Spinal cord (tissue), 10 donors: ENCODE results near the gene PRRT1. TPM values are rescaled to one million over a fixed set of nuclear protein-coding genes. Genes with fewer than 3 reads are reported as not detected.

Experiments used
- DNase-seq, 6 donors: peaks; one replicate each; pipeline versions ENCODE4 v3.0.0 to v3.0.0-alpha.2; 2013 to 2015; ENCODE audit warnings: low spot score in 6 of 6, low read depth in 4 of 6
- H3K27ac ChIP-seq: one replicate; pipeline ENCODE4 v1.5.1; 2013; ENCODE audit warnings: low read depth, low read length, control low read depth
- H3K27me3 ChIP-seq: one replicate; pipeline ENCODE4 v1.6.1; 2013; ENCODE audit warnings: low read length; ENCODE audit not compliant: control insufficient read depth, insufficient read depth
- H3K36me3 ChIP-seq: one replicate; pipeline ENCODE4 v1.6.1; 2013; ENCODE audit warnings: low read length; ENCODE audit not compliant: control insufficient read depth, insufficient read depth
- H3K4me1 ChIP-seq: one replicate; pipeline ENCODE4 v1.6.1; 2013; ENCODE audit warnings: low read length; ENCODE audit not compliant: control insufficient read depth, insufficient read depth
- H3K4me3 ChIP-seq: one replicate; pipeline ENCODE4 v1.5.1; 2013; ENCODE audit warnings: low read depth, low read length, control low read depth
- H3K9me3 ChIP-seq: one replicate; pipeline ENCODE4 v1.6.1; 2013; ENCODE audit warnings: low read length; ENCODE audit not compliant: control insufficient read depth, insufficient read depth
- WGBS: methylation state at CpG from one replicate; pipeline ENCODE4 v1.1.5; 2013; ENCODE audit warnings: missing lambda C conversion rate; ENCODE audit not compliant: insufficient coverage; 5-methylcytosine and 5-hydroxymethylcytosine counted together
- polyA plus RNA-seq, 2 donors: library from polyadenylated mRNA; unstranded; fragments of 120-200 nt; gene quantifications; one replicate each; pipeline ENCODE4 v1.2.1, GENCODE V29; 2013; ENCODE audit not compliant: insufficient read length in 2 of 2
- total RNA-seq, 2 donors: library from RNA; depleted of rRNA in 1 of 2; stranded (reverse); fragments of 120-200 nt in 1 of 2; fragments of >200 nt in 1 of 2; gene quantifications; one replicate each; pipeline versions ENCODE4 v1.2.3 to v1.2.4, GENCODE V29; 2013 to 2014
- donor health status: healthy.

PRRT1 gene
- total and polyA plus RNA-seq, 4 donors = 0.83 to 17.7 (median 8.2) TPM

DNA sequence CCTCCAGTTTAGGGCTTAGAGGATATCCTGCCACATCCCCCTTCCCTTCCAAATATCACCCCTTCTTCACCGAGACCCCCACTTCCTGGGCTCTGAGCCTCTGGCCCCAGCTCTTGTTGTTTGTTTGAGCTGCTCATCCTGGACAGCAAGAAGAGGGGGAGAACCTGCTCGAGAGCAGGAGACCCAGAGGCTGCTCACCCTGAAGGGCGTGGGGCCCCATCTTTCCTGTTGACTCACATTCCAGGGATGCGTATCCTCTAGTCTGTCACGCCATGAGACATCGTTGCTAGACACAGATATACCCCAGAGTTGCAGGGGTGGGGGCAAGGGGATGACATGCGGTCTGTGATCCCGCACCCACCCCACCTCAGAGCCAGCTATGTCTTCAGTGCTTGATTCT, 36.9 kb downstream of the PRRT1 start:
- no peak for DNase-seq
- Histone ChIP-seq H3K27me3 (peaks cover 3% of the 10 kb centered on the region), H3K9me3 (no peaks in the 10 kb centered on the region), H3K36me3 (peaks cover 61% of the 10 kb centered on the region), H3K4me1 (peaks cover 28% of the 10 kb centered on the region), H3K27ac (peak overlapping the region; percentile 33), H3K4me3 (no peak overlapping the region)
- WGBS = 98% methylated on average over 4 of the region's 8 CpGs

DNA sequence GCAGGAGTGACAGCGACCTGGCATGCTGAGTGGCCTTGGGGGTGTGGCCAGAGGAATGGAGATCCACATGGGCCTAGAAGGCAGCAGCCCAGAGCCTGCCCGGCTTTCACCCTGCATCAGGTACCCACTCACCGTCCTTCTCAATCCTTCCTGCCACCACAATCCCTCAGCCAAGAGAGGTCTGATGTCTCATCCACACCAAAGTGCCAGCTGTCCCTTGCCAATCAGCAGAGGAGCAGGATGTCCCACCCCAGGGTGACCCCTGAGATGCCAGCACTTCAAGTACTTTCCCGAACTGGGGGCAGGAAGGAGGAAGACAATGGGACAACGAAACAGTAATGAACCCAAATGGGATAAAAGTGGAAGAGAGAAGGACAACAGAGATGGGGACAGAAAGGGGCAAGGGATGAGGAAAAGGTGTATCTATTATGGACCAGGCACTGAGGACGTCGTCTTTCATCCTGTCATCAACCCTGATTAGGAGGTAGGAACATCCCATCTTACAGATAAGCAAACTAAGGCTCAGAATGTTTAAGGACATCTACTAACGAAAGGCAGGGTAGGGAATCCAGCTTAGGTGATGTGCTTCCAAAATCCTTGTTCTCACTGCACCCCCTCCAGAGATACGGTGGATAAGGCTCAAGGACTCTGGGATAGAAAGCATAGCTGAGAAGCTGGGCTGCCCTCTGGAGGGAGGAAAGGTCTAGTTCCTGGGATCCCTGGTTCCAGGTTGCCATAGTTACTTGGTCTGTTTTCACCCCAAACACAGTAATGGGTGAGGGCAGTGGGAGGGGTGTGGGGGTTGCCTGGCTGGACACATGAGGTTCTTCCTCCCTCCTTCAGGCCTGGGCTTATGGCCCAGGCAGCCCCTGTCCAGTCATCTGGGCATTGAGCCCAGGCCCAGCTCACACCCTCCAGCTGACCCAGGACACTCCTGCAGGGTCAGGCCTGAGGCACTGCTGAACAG, 38.1 kb downstream of the PRRT1 start:
- peaks cover 51% of the 10 kb centered on the region for H3K36me3 ChIP-seq
- peak in 2 of 6 donors; percentile 22 to 91 for DNase-seq
- H3K4me3 ChIP-seq = no peak overlapping the region
- WGBS = 88% methylated on average over 5 of the region's 9 CpGs
- peak overlapping the region; percentile 84 for H3K27ac ChIP-seq
- H3K9me3 ChIP-seq = no peaks in the 10 kb centered on the region
- peaks cover 29% of the 10 kb centered on the region for H3K4me1 ChIP-seq
- H3K27me3 ChIP-seq = peaks cover 15% of the 10 kb centered on the region

GRCh38 chr6:32112431-32112980, 39.2 kb downstream of the PRRT1 start:
- Histone ChIP-seq H3K27ac (peak overlapping the region; percentile 84), H3K36me3 (peaks cover 40% of the 10 kb centered on the region), H3K27me3 (peaks cover 25% of the 10 kb centered on the region), H3K4me1 (peaks cover 38% of the 10 kb centered on the region), H3K9me3 (no peaks in the 10 kb centered on the region), H3K4me3 (no peak overlapping the region)
- 35% methylated on average over 7 of the region's 9 CpGs for WGBS
- DNase-seq = no peak

DNA sequence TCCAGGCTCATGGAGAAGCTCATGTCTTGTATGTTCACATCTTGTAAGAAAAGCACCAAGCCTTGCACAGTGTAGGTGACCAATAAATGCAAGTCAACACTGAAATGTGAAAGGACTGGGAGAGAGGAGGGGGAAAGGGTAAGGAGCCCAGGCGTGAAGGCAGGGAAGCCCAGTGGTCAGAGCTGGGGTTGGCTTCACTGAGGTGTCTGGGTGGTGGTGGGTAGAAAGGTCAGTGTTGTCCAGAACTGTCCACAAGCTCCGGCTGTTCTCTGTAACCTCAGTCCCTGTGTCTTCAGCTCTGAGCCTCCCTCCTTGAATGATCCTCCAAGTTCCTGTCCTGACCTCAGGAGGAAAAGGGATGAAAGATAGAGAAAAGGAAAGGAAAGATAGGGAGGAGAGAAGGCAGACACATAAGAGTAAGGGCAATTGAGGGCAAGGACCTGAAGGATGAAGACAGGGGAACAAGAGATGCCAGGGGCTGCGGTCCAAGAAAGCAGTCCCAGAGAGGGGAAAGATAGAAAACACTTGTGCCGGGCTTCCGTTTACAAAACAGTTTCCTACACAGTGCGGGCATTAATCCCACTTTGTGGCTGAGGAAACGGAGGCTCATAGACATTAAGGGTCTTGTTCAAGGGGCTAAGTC, 40.2 kb downstream of the PRRT1 start:
- Histone ChIP-seq H3K4me1 (peaks cover 40% of the 10 kb centered on the region), H3K36me3 (peaks cover 30% of the 10 kb centered on the region), H3K9me3 (no peaks in the 10 kb centered on the region), H3K27me3 (peaks cover 26% of the 10 kb centered on the region), H3K4me3 (no peak overlapping the region), H3K27ac (peak overlapping the region; percentile 84)
- 71% methylated on average over 1 of the region's 7 CpGs for WGBS
- no peak for DNase-seq

DNA sequence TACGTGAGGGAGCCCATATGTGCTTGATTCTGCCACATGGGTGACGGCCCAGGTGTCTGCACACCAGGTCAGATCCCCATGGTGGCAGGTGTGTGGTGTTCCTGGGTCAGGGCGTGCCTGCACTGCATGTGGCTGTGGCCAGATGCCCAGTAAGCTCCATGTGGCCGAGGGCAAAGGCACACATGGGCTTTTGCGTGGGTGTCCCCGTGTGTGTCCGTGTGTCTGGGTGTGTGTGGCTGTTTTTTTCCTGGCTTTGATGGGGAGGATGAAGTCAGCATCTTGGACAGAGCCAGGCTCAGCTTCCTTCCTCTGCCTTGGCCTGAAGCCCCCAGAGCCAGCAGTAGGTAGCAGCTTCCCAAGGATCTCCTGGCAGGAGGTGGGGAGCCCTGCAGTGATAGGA, 41.1 kb downstream of the PRRT1 start:
- peak overlapping the region; percentile 54 for H3K27ac ChIP-seq
- peaks cover 40% of the 10 kb centered on the region for H3K4me1 ChIP-seq
- peaks cover 26% of the 10 kb centered on the region for H3K27me3 ChIP-seq
- no peak overlapping the region for H3K4me3 ChIP-seq
- no peaks in the 10 kb centered on the region for H3K9me3 ChIP-seq
- peaks cover 21% of the 10 kb centered on the region for H3K36me3 ChIP-seq
- 78% methylated on average over 4 of the region's 7 CpGs for WGBS
- no peak for DNase-seq

DNA sequence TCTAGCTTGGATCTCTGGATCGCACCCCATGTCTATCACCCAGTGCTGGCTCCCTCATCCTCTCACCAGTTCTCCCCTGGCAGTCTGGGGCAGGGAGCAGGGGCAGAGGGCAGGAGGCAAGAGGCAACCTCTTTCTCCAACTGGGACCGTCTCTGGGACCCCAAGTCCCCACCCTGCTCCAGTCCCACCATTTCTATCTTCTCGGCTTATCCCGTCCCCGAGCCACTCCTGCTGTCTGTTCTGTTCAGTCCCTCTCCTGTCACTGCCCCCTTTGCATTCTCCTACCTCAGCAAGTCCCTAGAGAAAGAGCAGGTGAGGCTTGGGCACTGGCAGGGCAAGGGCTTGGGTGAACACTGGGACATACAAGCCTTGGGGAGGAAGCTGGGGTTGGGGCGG, 42.0 kb downstream of the PRRT1 start:
- H3K27ac ChIP-seq = peak overlapping the region; percentile 62
- peaks cover 40% of the 10 kb centered on the region for H3K4me1 ChIP-seq
- H3K36me3 ChIP-seq = peaks cover 15% of the 10 kb centered on the region
- 46% methylated on average over 6 of the region's 6 CpGs for WGBS
- H3K9me3 ChIP-seq = no peaks in the 10 kb centered on the region
- peaks cover 26% of the 10 kb centered on the region for H3K27me3 ChIP-seq
- DNase-seq = peak in 1 of 6 donors; percentile 14
- no peak overlapping the region for H3K4me3 ChIP-seq

- peaks cover 11% of the 10 kb centered on the region for H3K36me3 ChIP-seq
- H3K9me3 ChIP-seq = no peaks in the 10 kb centered on the region
- peak in 1 of 6 donors; percentile 20 for DNase-seq
- H3K27ac ChIP-seq = peak within 1 kb of the TSS; percentile 80
- H3K4me1 ChIP-seq = peaks cover 38% of the 10 kb centered on the region
- H3K27me3 ChIP-seq = peaks cover 26% of the 10 kb centered on the region
- WGBS = 22% methylated on average over 10 of the region's 12 CpGs
- H3K4me3 ChIP-seq = peak within 1 kb of the TSS; percentile 35
Observed at GRCh38 chr6:32109114-32109764, 42.5 kb downstream of the PRRT1 start, which contains the start of gene TNXB. TNXB (minus strand) TSS chr6:32109338; CDS start chr6:32098198, 11,140 bp downstream.

- no peak for DNase-seq
- peaks cover 9% of the 10 kb centered on the region for H3K36me3 ChIP-seq
- H3K4me3 ChIP-seq = peak overlapping the region; percentile 35
- peaks cover 34% of the 10 kb centered on the region for H3K4me1 ChIP-seq
- peak overlapping the region; percentile 80 for H3K27ac ChIP-seq
- peaks cover 26% of the 10 kb centered on the region for H3K27me3 ChIP-seq
- no peaks in the 10 kb centered on the region for H3K9me3 ChIP-seq
- WGBS = 51% methylated on average over 6 of the region's 6 CpGs
Observed at GRCh38 chr6:32108727-32109113, 43.0 kb downstream of the PRRT1 start.

- no peaks in the 10 kb centered on the region for H3K9me3 ChIP-seq
- peak overlapping the region; percentile 80 for H3K27ac ChIP-seq
- WGBS = 4% methylated on average over 11 of the region's 15 CpGs
- peak overlapping the region; percentile 35 for H3K4me3 ChIP-seq
- H3K36me3 ChIP-seq = peaks cover 6% of the 10 kb centered on the region
- peaks cover 30% of the 10 kb centered on the region for H3K4me1 ChIP-seq
- DNase-seq = peak in 1 of 6 donors; percentile 64
- H3K27me3 ChIP-seq = peaks cover 26% of the 10 kb centered on the region
Observed at GRCh38 chr6:32108094-32108627, 43.6 kb downstream of the PRRT1 start.
